Thyroid gland (tissue), 4 donors: ENCODE results near the gene SLC22A5. TPM values are rescaled to one million over a fixed set of nuclear protein-coding genes. Genes with fewer than 3 reads are reported as not detected.
A peak's percentile ranks its signal among the peaks of the same experiment; 100 is the strongest.

Source experiments
- DNase-seq, 2 donors: peaks; one replicate each; pipeline ENCODE4 v3.0.0-alpha.2; 2019
- H3K27ac ChIP-seq, 3 donors: fragments of 200-600 bp; sonication (generic); 1 replicate in 2 of 3; 2 replicates in 1 of 3; pipeline ENCODE4 v1.5.1; 2016 to 2019; ENCODE audit warnings: mild to moderate bottlenecking in 1 of 3, moderate library complexity in 1 of 3
- H3K27me3 ChIP-seq: fragments of 200-600 bp; sonication (generic); one replicate; pipeline ENCODE4 v1.5.1; 2019
- H3K36me3 ChIP-seq, 2 donors: fragments of 200-600 bp; sonication (generic); one replicate each; pipeline ENCODE4 v1.5.1; 2016 to 2019
- H3K4me1 ChIP-seq, 2 donors: fragments of 200-600 bp; sonication (generic); one replicate each; pipeline ENCODE4 v1.5.1; 2017 to 2019
- H3K4me3 ChIP-seq, 3 donors: fragments of 200-600 bp; sonication (generic); replicated peaks in 1 of 3; 1 replicate in 2 of 3; 2 replicates in 1 of 3; pipeline ENCODE4 v1.5.1; 2016; ENCODE audit warnings: mild to moderate bottlenecking in 1 of 3
- H3K9me3 ChIP-seq: fragments of 200-600 bp; sonication (generic); one replicate; pipeline ENCODE4 v1.5.1; 2017
- POLR2A ChIP-seq, 2 donors: fragments of 450-650 bp; IDR thresholded peaks; one replicate each; pipeline ENCODE4 v1.6.1; 2017; ENCODE audit warnings: antibody characterized with exemption in 2 of 2, mild to moderate bottlenecking in 2 of 2, moderate library complexity in 1 of 2
- WGBS, 2 donors: methylation state at CpG; one replicate each; pipeline ENCODE4 v1.1.5; 2017; 5-methylcytosine and 5-hydroxymethylcytosine counted together
- intact Hi-C: fragments of 100-400 bp; cut with DNase I; formaldehyde crosslinking; loops from one replicate; pipeline ENCODE4 v1.15.1; 2023
- total RNA-seq, 4 donors: library from RNA; depleted of rRNA; stranded (reverse); fragments of >200 nt; gene quantifications; one replicate each; pipeline ENCODE4 v1.2.3, GENCODE V29; 2016
- TF ChIP-seq, protein P1 (sequence below), 6 experiments: fragments of 200-600 bp in 3 of 6; fragments of 450-650 bp in 3 of 6; sonication (generic) in 3 of 6; IDR thresholded peaks; one replicate each; pipeline ENCODE4 v1.5.1; 2016 to 2019; ENCODE audit warnings: antibody characterized with exemption in 6 of 6, mild to moderate bottlenecking in 2 of 6, inconsistent platforms in 1 of 6, moderate library complexity in 1 of 6

The SLC22A5 gene
- 10 to 100 TPM; 18.1 to 28.3 (median 24.2) TPM for total RNA-seq

DNA sequence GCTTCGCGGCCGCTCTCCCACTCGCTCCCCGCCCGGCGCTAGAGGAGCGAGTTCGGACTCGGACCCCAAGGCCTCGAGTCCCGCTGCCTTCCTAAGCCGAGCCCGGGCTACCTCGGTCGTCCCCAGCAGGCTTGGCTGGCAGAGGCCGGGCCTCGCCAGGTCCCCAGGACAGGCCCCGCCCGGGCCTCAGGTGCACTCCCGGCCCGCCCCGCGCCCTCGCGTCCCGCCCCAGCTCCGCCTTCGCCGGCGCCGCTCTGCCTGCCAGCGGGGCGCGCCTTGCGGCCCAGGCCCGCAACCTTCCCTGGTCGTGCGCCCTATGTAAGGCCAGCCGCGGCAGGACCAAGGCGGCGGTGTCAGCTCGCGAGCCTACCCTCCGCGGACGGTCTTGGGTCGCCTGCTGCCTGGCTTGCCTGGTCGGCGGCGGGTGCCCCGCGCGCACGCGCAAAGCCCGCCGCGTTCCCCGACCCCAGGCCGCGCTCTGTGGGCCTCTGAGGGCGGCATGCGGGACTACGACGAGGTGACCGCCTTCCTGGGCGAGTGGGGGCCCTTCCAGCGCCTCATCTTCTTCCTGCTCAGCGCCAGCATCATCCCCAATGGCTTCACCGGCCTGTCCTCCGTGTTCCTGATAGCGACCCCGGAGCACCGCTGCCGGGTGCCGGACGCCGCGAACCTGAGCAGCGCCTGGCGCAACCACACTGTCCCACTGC, at the start of gene SLC22A5:
SLC22A5 (plus strand) TSS at position 237 of the 707 bp plus-strand sequence; CDS start at position 500, 263 bp downstream.
- Histone ChIP-seq H3K4me1 (peaks cover 8 to 28% of the 10 kb centered on the region in 2 donors), H3K36me3 (no peaks in the 10 kb centered on the region), H3K9me3 (no peaks in the 10 kb centered on the region), H3K27ac (peak within 1 kb of the TSS; percentile 74 to 84 (median 78)), H3K4me3 (peak within 1 kb of the TSS; percentile 42 to 85 (median 65)), H3K27me3 (no peaks in the 10 kb centered on the region)
- TF ChIP-seq POLR2A (IDR thresholded peaks at IDR 0.05) = peak in 1 of 2 donors; percentile 86
- TF ChIP-seq, protein P1, sequence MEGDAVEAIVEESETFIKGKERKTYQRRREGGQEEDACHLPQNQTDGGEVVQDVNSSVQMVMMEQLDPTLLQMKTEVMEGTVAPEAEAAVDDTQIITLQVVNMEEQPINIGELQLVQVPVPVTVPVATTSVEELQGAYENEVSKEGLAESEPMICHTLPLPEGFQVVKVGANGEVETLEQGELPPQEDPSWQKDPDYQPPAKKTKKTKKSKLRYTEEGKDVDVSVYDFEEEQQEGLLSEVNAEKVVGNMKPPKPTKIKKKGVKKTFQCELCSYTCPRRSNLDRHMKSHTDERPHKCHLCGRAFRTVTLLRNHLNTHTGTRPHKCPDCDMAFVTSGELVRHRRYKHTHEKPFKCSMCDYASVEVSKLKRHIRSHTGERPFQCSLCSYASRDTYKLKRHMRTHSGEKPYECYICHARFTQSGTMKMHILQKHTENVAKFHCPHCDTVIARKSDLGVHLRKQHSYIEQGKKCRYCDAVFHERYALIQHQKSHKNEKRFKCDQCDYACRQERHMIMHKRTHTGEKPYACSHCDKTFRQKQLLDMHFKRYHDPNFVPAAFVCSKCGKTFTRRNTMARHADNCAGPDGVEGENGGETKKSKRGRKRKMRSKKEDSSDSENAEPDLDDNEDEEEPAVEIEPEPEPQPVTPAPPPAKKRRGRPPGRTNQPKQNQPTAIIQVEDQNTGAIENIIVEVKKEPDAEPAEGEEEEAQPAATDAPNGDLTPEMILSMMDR (IDR thresholded peaks at IDR 0.05) = peak in 1 of 6 experiments; percentile 1
- WGBS, 2 donors = 0% methylated on average over 7 to 32 of the region's 83 CpGs
- intact Hi-C loops = loop anchor here (10.0 kb wide), 1 partner anchor 75 kb away; the partner anchor contains the start of gene SLC22A4
- peak; percentile 84 to 86 for DNase-seq

DNA sequence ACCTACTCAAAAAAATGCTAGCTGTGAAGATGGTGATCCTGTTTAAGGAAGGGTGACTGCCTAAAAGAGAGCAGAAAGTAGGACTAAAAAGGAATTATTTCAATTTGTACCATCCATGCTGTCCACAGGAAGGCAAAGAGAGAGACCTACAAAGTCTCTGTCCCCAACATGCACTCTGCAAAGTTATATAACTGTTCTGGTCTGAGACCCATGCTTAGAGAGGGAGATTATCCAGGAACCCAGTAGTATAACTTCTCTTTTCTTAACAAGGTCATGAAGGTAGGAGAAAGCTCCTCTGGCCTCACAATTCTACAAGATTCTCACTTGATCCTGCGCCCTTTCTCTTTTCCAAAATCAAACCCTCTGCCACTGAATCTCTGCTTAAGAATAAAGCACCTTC, 49.5 kb upstream of the SLC22A5 start:
- Histone ChIP-seq H3K4me3 (no peak overlapping the region), H3K27ac (no peak overlapping the region), H3K4me1 (no peaks in the 10 kb centered on the region), H3K9me3 (no peaks in the 10 kb centered on the region), H3K36me3 (no peaks in the 10 kb centered on the region), H3K27me3 (no peaks in the 10 kb centered on the region)
- intact Hi-C loops = no loop called here
- TF ChIP-seq POLR2A (IDR thresholded peaks at IDR 0.05) = no peak
- TF ChIP-seq, protein P1 (IDR thresholded peaks at IDR 0.05) = no peak
- 97 to 100% methylated on average over 1 of the region's 1 CpG for WGBS, 2 donors
- no peak for DNase-seq

DNA sequence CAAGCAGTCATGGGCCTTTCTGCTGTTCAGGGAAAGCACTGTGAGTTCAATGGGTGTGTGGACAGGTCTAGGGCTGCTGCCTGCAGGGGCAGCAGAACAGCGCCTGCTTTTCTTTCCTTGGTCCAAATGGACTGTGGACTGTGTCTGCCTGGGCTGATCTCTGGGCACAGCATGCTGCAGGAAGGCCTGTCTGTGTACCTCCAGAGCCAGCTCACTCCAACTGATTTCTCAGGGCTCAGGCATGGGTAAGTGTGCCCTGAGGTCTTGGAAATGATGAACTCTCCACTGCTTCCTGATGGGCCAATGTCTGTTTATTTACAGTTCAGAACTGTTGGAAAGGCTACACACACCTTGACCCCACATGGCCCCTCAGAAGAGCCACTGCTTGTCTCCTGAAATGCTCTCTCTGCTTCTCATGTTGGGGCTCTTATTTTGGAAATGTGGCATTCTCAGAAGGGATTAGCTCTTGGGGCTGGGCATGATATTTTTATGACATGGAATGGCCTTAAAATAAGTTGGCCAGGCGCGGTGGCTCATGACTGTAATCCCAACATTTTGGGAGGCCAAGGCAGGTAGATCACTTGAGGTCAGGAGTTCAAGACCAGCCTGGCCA, 48.3 kb upstream of the SLC22A5 start:
- Histone ChIP-seq H3K27me3 (no peaks in the 10 kb centered on the region), H3K36me3 (no peaks in the 10 kb centered on the region), H3K4me1 (no peaks in the 10 kb centered on the region), H3K9me3 (no peaks in the 10 kb centered on the region), H3K4me3 (no peak overlapping the region), H3K27ac (no peak overlapping the region)
- TF ChIP-seq POLR2A (IDR thresholded peaks at IDR 0.05) = no peak
- intact Hi-C loops = no loop called here
- 98 to 100% methylated on average over 3 of the region's 3 CpGs for WGBS, 2 donors
- DNase-seq = no peak

DNA sequence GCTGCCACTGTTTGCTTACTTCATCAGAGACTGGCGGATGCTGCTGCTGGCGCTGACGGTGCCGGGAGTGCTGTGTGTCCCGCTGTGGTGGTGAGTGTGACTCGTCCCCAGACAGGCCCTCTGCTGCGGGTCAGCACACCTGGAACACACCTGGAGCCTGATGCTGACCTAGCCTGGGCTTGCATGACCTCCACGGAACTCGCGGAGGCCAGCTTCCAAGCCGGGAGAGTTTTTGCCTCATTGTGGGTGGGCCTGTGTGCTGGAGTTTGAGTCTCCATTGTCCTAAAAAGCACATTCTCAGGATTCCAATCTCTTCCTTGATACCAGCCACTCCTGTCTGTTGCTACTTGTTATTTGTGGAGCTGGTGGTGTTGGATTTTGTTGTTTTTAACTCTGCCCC, 47.2 kb upstream of the SLC22A5 start:
- intact Hi-C loops = no loop called here
- no peaks in the 10 kb centered on the region for H3K36me3 ChIP-seq
- TF ChIP-seq POLR2A (IDR thresholded peaks at IDR 0.05) = no peak
- TF ChIP-seq, protein P1 (IDR thresholded peaks at IDR 0.05) = no peak
- no peak for DNase-seq
- no peak overlapping the region for H3K4me3 ChIP-seq
- H3K27ac ChIP-seq = no peak overlapping the region
- 69 to 81% methylated on average over 8 to 11 of the region's 11 CpGs for WGBS, 2 donors
- H3K27me3 ChIP-seq = no peaks in the 10 kb centered on the region
- H3K9me3 ChIP-seq = no peaks in the 10 kb centered on the region
- H3K4me1 ChIP-seq = no peaks in the 10 kb centered on the region

DNA sequence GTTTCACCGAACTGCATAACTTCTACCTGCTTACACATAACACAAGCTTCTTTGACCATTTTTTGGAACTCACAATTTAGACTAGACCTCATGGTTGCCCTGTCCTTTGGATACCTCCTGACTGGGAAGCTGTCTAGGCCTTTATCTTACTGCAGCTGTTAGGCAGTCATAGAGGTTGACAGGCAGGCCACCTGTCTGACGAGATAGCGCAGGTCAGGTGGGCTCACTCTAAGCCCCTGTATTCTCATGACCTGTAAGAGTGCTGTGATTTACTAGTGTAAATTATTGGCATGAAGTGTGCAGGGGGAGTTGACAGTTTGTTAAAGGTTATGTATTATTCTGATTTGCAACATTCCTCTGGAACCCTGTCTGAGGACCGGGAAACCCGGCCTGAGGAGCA, 46.3 kb upstream of the SLC22A5 start:
- WGBS, 2 donors = 95 to 96% methylated on average over 5 of the region's 5 CpGs
- no peaks in the 10 kb centered on the region for H3K4me1 ChIP-seq
- H3K36me3 ChIP-seq = no peaks in the 10 kb centered on the region
- intact Hi-C loops = no loop called here
- TF ChIP-seq, protein P1 (IDR thresholded peaks at IDR 0.05) = no peak
- no peak for TF ChIP-seq POLR2A (IDR thresholded peaks at IDR 0.05)
- no peak overlapping the region for H3K4me3 ChIP-seq
- H3K9me3 ChIP-seq = no peaks in the 10 kb centered on the region
- DNase-seq = no peak
- H3K27me3 ChIP-seq = no peaks in the 10 kb centered on the region
- no peak overlapping the region for H3K27ac ChIP-seq
